DMS53 treated with DMSO at 0.1 percent for 48 hours (cell line): ENCODE results near the gene MBD3L2.
"Not testable (repeated sequence)": the region's sequence is repeated elsewhere in the genome, so short reads cannot be mapped to it uniquely, and the experiment has no call there.

ENCODE experiments used
- DNase-seq: peaks from one replicate; lab custom pipeline; 2025; ENCODE audit not compliant: unreplicated experiment; lab: John Stamatoyannopoulos, UW

Gene MBD3L2

DNA sequence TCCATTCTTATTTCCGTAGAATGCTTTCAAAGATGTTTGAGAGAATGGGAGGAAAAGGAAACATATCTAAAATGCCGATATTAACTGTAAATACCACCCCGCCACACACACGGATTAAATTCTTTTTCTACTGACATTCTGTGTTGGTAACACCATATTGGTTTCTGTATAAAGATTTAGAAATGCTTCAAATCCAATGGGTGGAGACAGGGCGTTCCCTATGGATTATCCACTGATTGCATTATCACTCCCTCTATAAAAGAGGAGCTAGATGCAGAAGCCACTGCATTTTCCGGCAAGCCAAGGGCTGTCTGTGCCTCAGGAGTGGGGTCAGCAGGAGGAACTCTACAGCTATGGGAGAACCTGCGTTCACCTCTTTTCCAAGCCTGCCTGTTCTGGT, at the start of gene MBD3L2:
TSS of gene MBD3L2 (plus strand) at position 301 of the 400 bp plus-strand sequence. CDS start at position 354, 53 bp downstream.
- not testable (repeated sequence) for DNase-seq

DNA sequence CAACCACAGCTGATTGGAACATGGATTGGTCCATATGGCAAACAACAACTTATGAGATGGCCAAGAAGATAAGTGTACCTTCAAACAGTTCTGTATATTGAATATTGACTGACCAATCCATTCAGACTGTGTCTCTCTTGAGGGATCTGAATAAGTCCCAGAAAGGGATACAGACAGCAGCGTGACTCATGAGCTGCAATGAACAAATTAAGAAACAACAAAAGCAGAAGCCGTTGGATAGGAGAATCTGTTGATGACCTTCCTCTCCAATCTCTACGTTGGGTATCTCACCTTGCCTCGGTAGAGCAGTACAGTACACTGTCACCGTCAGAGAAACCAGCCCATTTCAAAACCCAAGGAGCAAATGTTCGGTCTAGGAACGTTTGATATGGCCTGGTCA, 49.2 kb upstream of the MBD3L2 start:
- DNase-seq: no peak

DNA sequence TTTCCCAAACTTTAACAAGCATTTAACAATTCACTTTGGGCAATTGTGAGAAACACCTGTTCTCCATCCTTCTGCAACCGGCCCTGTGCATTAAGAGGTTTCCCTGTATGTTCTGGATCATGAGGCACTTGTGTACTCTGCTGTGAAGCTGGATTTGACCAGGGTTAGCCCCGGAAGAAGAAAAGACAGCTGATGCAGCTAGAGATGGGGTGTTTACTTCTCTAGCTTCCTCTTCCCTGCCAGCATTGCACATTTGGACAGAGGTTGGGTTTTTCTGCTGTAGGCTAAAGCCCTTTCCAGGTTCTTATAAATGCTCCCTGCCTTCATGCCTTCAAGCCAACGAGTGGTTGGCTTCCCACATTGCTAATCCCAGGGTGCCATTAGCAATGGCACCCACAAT, 48.8 kb upstream of the MBD3L2 start:
- no peak for DNase-seq

DNA sequence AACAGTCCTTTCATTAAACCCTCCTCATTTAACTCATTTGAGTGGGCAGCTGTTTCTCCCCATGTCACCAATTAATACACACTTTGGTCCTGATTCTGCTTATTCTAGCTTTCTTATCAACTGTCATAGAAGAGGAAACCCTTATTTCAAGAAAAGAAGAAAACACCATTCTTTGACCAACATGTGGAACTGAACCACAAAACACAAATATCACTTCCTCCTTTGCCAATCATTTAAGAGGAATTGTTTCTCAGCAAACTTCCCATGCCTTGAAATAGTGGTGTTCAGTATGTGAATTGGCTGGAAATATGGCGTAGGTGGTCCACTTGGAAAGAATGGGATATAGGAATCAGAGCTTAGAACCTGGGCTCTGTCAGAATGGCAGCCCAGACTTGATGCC, 48.3 kb upstream of the MBD3L2 start:
- DNase-seq: no peak

DNA sequence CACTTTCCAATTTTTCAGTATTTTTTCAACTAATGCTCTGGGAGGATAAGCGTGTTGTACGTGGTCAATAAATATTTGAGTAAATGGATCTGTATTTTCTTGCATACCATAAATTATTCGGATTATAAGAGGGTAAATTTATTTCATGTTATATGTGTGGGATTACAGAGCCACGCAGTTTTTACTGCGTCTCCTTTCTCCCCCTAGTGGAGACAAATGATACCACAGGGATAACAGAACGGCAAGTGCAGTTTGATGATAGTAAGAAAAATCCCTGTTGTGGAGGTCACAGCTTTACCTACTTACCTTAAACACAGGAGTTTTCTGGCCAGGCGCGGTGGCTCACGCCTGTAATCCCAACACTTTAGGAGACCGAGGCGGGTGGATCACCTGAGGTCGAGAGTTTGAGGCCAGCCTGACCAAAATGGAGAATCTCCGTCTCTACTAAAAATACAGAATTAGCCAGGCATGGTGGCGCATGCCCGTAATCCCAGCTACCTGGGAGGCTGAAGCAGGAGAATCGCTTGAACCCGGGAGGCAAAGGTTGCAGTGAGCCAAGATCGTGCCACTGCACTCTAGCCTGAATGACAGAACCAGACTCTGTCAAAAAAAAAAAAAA, 44.7 kb upstream of the MBD3L2 start:
- no peak for DNase-seq

DNA sequence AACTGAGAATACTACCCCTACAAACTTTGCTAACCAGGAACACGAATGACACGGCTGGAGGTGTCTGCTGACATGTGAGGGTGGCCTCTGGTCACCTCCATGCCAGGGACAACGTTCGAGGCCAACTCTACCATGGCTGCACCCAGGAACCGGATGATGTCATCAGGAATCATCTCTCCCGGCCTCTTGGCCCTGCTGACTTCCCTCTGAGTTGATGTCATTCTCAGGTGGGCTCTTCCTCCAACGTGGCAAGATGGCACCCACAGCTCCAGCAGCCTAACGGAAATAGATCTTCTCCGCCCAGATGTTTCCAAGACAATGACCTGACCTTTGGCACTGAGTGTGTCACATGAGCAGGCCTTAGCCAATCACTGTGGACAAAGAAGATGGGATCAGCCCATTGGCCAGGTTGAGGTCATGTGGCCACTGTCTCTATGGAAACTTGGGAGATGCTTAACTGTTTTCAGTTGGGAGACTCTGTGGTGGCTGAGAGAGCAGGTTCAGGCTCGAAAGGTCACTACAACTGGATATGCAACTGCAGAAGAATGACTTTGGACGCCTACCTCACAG, 42.9 kb upstream of the MBD3L2 start:
- DNase-seq: no peak

DNA sequence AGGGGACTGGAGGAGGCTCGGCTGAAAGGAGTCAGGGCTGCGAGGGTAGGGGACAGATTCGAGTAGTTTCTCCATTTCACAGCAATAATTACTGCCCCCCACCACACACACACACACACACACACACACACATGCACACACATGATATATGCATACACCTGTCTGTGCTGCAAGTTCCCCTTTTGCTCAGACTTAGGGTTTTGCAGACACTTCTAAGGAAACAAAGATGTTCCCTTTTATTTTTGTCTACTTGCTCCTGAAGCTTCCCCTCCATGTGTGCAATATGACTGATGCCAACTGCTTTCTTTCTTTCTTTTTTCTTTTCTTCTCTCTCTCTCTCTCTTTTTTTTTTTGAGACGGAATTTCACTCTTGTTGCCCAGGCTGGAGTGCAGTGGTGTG, 41.3 kb upstream of the MBD3L2 start:
- DNase-seq: no peak

DNA sequence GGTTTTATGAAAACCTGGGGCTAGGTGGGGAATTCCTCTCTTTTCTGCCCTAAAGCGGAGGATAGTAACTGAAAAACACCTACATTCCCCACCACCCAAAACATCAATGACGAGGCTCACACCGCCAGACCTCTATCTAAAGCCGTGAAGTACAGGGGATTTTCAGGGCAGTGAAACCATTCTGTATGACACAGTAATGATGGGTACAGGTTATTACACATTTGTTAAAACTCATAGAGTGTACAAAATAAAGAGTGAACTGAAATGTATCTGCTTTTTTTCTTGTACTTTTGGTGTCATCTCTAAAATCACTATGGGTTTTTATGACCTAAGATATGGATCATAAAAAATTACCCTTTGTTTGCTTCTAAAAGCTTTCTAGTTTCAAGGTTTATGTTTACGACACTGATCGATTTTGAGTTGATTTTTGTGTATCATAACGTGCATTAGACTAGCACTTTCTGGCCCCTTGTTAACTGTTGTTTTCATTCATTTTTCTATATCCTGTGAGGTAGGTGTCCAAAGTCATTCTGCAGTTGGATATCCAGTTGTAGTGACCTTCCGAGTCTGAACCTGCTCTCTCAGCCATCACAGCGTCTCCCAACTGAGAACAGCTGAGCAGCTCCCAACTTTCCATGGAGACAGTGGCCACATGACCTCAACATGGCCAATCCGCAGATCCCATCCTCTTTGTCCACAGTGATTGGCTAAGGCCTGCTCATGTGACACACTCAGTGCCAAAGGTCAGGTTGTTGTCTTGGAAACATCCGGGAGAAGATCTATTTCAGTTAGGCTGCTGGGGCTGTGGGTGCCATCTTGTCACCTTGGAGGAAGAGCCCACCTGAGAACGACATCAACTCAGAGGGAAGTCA, 38.2 kb upstream of the MBD3L2 start:
- no peak for DNase-seq

DNA sequence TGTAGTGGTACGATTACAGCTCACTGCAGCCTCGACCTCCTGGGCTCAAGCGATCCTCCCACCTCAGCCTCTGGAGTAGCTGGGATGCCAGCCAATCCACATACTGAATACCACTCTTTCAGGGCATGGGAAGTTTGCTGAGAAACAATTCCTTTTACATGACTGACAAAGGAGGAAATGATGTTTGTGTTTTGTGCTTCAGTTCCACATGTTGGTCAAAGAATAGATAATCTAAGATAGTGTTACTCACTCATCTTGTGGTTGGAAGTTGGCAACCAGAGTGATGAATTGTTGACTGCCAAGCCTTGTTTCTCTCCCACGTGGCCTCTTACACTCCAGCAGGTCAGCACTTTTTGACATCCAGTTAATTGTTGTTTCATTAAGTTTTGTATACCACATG, 35.4 kb upstream of the MBD3L2 start:
- DNase-seq: no peak

DNA sequence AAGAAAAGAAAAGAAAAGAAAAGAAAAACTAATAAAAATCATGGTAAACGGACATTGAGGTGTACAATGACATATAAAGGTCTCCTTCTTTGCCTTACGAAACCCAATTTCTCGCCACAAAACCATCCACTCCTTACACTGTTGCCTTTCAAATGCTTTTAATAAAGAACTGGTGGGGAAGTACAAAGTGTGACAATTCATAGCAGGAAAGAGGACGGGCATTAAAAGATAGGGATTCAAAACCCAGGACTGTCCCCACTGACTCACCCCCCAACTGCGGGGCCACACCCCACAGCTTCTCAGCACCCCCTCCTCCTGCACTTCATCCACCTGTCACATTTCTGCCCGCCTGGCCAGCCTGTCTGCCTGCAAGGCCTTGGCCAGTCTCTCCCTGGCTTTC, 30.3 kb upstream of the MBD3L2 start:
- DNase-seq: no peak

DNA sequence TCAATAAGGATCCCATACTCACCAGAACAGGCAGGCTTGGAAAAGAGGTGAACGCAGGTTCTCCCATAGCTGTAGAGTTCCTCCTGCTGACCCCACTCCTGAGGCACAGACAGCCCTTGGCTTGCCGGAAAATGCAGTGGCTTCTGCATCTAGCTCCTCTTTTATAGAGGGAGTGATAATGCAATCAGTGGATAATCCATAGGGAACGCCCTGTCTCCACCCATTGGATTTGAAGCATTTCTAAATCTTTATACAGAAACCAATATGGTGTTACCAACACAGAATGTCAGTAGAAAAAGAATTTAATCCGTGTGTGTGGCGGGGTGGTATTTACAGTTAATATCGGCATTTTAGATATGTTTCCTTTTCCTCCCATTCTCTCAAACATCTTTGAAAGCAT, 27.8 kb upstream of the MBD3L2 start, which contains the start of gene MBD3L2B:
TSS of gene MBD3L2B (minus strand) at position 101 of the 400 bp plus-strand sequence. CDS start at position 67, 34 bp downstream.
- not testable (repeated sequence) for DNase-seq

DNA sequence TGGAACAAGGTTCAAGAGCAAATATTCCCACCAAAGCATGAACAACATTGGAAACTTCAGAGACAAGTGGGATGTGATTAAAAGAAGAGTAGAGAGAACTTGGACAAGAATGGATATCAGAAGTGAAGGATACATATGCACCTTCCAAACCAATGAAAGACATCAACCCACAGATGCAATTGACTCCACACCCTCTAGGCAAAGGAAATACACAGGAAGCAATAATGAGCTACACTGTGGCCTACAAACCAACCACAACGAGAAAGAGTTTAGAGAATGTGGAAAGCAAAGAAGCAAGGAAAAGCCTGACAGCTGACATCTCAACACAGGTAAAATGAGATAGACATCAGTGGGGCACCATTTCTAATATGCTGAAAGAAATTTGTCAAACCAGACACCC, 20.3 kb upstream of the MBD3L2 start:
- not testable (repeated sequence) for DNase-seq

DNA sequence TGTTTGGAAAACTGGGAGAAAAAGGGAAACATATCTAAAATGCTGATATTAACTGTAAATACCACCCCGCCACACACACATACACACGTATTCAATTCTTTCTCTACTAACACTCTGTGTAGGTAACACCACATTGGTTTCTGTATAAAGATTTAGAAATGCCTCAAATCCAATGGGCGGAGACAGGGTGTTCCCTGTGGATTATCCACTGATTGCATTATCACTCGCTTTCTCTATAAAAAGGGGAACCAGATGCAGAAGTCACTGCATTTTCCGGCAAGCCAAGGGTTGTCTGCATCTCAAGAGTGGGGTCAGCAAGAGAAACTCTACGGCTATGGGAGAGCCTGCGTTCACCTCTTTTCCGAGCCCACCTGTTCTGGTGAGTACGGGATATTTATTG, 18.8 kb upstream of the MBD3L2 start, which contains the start of gene MBD3L5:
TSS of gene MBD3L5 (plus strand) at position 301 of the 400 bp plus-strand sequence. CDS start at position 335, 34 bp downstream.
- DNase-seq: not testable (repeated sequence)

DNA sequence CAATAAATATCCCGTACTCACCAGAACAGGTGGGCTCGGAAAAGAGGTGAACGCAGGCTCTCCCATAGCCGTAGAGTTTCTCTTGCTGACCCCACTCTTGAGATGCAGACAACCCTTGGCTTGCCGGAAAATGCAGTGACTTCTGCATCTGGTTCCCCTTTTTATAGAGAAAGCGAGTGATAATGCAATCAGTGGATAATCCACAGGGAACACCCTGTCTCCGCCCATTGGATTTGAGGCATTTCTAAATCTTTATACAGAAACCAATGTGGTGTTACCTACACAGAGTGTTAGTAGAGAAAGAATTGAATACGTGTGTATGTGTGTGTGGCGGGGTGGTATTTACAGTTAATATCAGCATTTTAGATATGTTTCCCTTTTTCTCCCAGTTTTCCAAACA, 9.0 kb upstream of the MBD3L2 start, which contains the start of gene MBD3L4:
TSS of gene MBD3L4 (minus strand) at position 101 of the 400 bp plus-strand sequence. CDS start at position 66, 35 bp downstream.
- DNase-seq: not testable (repeated sequence)

DNA sequence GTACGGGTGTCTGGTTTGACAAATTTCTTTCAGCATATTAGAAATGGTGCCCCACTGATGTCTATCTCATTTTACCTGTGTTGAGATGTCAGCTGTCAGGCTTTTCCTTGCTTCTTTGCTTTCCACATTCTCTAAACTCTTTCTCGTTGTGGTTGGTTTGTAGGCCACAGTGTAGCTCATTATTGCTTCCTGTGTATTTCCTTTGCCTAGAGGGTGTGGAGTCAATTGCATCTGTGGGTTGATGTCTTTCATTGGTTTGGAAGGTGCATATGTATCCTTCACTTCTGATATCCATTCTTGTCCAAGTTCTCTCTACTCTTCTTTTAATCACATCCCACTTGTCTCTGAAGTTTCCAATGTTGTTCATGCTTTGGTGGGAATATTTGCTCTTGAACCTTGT, 7.6 kb upstream of the MBD3L2 start:
- DNase-seq: not testable (repeated sequence)

DNA sequence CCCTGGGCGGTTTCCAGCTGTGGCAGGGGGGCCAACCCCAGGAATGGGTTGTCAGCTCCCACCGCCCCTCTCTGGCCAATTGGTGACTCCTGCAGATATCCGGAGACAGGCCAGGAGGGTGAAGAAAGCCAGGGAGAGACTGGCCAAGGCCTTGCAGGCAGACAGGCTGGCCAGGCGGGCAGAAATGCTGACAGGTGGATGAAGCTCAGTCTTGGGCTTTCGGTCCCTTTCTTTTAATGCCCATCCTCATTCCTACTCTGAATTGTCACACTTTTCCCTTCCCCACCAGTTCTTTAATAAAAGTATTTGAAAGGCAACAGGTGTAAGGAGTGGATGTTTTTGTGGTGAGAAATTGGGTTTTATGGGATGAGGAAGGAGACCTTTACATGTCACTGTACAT, 2.3 kb downstream of the MBD3L2 start:
- DNase-seq: not testable (repeated sequence)

DNA sequence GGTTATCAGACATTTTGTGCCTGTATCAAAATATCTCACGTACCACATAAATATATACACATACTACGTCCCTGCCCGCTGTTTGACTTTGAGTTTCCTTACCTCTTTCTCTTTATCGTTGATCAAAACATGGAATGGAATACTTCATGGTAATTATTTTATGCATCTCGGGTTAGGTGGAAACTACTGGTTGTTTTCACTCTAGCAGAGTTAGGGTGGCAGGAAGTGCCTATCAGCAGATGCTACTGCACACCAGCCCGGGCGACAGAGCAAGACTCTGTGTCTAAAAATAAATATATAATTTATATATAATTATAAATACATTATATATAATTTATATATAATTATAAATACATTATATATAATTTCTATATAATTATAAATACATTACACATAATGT, 3.8 kb downstream of the MBD3L2 start:
- not testable (repeated sequence) for DNase-seq

DNA sequence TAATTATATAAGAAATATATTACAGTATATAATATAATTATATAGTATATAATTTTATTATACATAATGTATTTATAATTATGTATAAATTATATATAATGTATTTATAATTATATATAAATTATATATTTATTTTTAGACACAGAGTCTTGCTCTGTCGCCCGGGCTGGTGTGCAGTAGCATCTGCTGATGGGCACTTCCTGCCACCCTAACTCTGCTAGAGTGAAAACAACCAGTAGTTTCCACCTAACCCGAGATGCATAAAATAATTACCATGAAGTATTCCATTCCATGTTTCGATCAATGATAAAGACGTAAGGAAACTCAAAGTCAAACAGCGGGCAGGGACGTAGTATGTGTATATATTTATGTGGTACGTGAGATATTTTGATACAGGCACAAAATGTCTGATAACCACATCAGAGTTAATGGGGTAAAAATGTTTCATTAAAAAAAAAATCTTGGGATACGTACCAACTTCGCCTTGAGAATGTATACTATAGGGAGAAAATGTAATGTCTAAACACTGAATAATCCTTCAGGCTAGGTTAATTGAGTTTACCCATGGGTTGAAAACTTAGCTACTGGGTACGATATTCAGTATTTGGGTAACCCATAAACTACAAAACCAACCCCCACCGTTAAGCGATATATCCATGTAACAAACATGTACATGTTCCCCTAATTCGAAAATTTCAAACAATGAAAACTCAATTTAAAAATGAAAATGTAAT, 5.7 kb downstream of the MBD3L2 start:
- DNase-seq: not testable (repeated sequence)

DNA sequence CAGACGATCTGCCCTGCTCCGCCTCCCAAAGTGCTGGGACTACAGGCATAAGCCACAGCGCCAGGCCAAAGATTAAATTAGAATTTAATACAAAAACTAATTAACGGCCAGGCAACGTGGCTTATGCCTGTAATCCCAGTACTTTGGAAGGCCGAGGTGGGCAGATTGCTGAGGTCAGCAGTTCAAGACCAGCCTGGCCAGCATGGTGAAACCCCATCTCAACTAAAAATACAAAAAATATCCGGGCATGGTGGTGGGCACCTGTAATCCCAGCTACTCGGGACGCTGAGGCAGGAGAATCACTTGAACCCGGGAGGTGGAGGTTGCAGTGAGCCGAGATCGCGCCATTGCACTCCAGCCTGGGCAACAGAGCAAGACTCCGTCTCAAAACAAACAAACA, 6.6 kb downstream of the MBD3L2 start:
- DNase-seq: not testable (repeated sequence)

DNA sequence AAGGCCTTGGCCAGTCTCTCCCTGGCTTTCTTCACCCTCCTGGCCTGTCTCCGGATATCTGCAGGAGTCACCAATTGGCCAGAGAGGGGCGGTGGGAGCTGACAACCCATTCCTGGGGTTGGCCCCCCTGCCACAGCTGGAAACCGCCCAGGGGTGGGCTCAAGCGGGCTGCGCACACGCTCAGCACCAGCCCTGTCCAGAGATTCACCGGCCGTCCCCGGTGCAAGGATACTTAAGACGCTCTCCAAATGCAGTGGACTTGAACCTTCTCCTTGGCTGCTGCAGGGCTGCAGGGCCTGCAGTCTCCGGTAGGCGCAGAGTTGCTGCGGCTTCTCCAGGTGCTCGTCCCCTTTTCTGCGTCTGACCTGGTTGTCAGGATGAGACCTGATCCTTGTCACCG, 7.2 kb downstream of the MBD3L2 start:
- not testable (repeated sequence) for DNase-seq

DNA sequence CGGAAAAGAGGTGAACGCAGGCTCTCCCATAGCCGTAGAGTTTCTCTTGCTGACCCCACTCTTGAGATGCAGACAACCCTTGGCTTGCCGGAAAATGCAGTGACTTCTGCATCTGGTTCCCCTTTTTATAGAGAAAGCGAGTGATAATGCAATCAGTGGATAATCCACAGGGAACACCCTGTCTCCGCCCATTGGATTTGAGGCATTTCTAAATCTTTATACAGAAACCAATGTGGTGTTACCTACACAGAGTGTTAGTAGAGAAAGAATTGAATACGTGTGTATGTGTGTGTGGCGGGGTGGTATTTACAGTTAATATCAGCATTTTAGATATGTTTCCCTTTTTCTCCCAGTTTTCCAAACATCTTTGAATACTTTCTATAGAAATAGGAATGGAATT, 9.5 kb downstream of the MBD3L2 start, which contains the start of gene MBD3L3:
TSS of gene MBD3L3 (minus strand) at position 101 of the 400 bp plus-strand sequence. CDS start at position 30, 71 bp downstream.
- DNase-seq: not testable (repeated sequence)
